Neural cell (in vitro differentiated cells): ENCODE data around the gene TAS2R1. TPM values are rescaled to one million over a fixed set of nuclear protein-coding genes. Genes with fewer than 3 reads are reported as not detected.

Experiments used
- H2AFZ ChIP-seq: fragments of 200-600, 300-800 bp; sonication (generic), shearing (Covaris generic); 2 replicates; pipeline ENCODE4 v1.6.0; 2014; ENCODE audit warnings: low read depth, mild to moderate bottlenecking, antibody characterized with exemption, low read length, moderate library complexity
- H3F3A ChIP-seq: fragments of 200-600 bp; shearing (Covaris generic); 2 replicates; pipeline ENCODE4 v1.6.1; 2016; ENCODE audit warnings: mild to moderate bottlenecking, moderate library complexity, mixed read lengths, antibody characterized with exemption, low read length; ENCODE audit not compliant: insufficient read depth, poor library complexity, severe bottlenecking
- H3K27ac ChIP-seq: fragments of 200-600, 300-800 bp; sonication (generic), shearing (Covaris generic); 2 replicates; pipeline ENCODE4 v1.5.1; 2014; ENCODE audit warnings: mild to moderate bottlenecking, low read length, moderate library complexity
- H3K27me3 ChIP-seq: fragments of 300-800, 200-600 bp; sonication (generic), shearing (Covaris generic); 2 replicates; pipeline ENCODE4 v1.6.0; 2014; ENCODE audit warnings: mild to moderate bottlenecking, low read depth, low read length, moderate library complexity; ENCODE audit not compliant: insufficient read depth
- H3K36me3 ChIP-seq: fragments of 300-800, 200-600 bp; sonication (generic), shearing (Covaris generic); 2 replicates; pipeline ENCODE4 v1.5.1; 2014; ENCODE audit warnings: mild to moderate bottlenecking, antibody characterized with exemption, low read length, moderate library complexity; ENCODE audit not compliant: insufficient read depth
- H3K4me2 ChIP-seq: fragments of 300-800, 200-600 bp; sonication (generic), shearing (Covaris generic); 2 replicates; pipeline ENCODE4 v1.6.0; 2014; ENCODE audit warnings: mild to moderate bottlenecking, low read length
- H3K4me3 ChIP-seq: fragments of 300-800, 200-600 bp; sonication (generic), shearing (Covaris generic); 2 replicates; pipeline ENCODE4 v1.5.1; 2014; ENCODE audit warnings: mild to moderate bottlenecking, low read length, moderate library complexity
- H3K79me2 ChIP-seq: fragments of 200-600 bp; shearing (Covaris generic); replicated peaks from 2 replicates; pipeline ENCODE4 v1.6.0; 2014; ENCODE audit warnings: mild to moderate bottlenecking, low read length, moderate library complexity; ENCODE audit not compliant: insufficient read depth
- H3K9ac ChIP-seq: fragments of 300-800, 200-600 bp; sonication (generic), shearing (Covaris generic); 2 replicates; pipeline ENCODE4 v1.6.1; 2016; ENCODE audit warnings: mild to moderate bottlenecking, low read length, mixed read lengths
- H3K9me2 ChIP-seq: fragments of 200-600 bp; shearing (Covaris generic); 2 replicates; pipeline ENCODE4 v1.6.1; 2016; ENCODE audit warnings: mild to moderate bottlenecking, low read length, mixed read lengths; ENCODE audit not compliant: insufficient read depth
- H3K9me3 ChIP-seq: fragments of 200-600, 300-800 bp; sonication (generic), shearing (Covaris generic); 2 replicates; pipeline ENCODE4 v1.6.1; 2016; ENCODE audit warnings: mild to moderate bottlenecking, mixed run types, low read length, moderate library complexity, mixed read lengths
- H4K20me1 ChIP-seq: fragments of 200-600 bp; shearing (Covaris generic); 2 replicates; pipeline ENCODE4 v1.6.1; 2016; ENCODE audit warnings: mild to moderate bottlenecking, mixed run types; ENCODE audit not compliant: insufficient read depth
- EP300 ChIP-seq: fragments of 450-650 bp; conservative IDR thresholded peaks from 2 replicates; pipeline ENCODE4 v1.6.1; 2014; ENCODE audit warnings: antibody characterized with exemption, mild to moderate bottlenecking, moderate library complexity; ENCODE audit not compliant: poor library complexity, severe bottlenecking
- EZH2 ChIP-seq: fragments of 200-600, 300-800 bp; shearing (Covaris generic), sonication (generic); IDR thresholded peaks from 2 replicates; pipeline ENCODE4 v1.6.1; 2014; ENCODE audit warnings: antibody characterized with exemption, low read length, borderline replicate concordance, mild to moderate bottlenecking; ENCODE audit not compliant: insufficient read depth, poor library complexity, severe bottlenecking
- MXI1 ChIP-seq: fragments of 450-650 bp; conservative IDR thresholded peaks from 2 replicates; pipeline ENCODE4 v1.6.1; 2014; ENCODE audit warnings: antibody characterized with exemption, mild to moderate bottlenecking; ENCODE audit not compliant: poor library complexity, severe bottlenecking
- POLR2AphosphoS5 ChIP-seq: IDR thresholded peaks from 2 replicates; pipeline ENCODE4 v1.6.1; 2012
- RAD21 ChIP-seq: fragments of 450-650 bp; conservative IDR thresholded peaks from 2 replicates; pipeline ENCODE4 v1.6.1; 2014; ENCODE audit warnings: antibody characterized with exemption, mild to moderate bottlenecking, moderate library complexity
- SMC3 ChIP-seq: fragments of 450-650 bp; conservative IDR thresholded peaks from 2 replicates; pipeline ENCODE4 v1.6.1; 2014; ENCODE audit warnings: antibody characterized with exemption, mild to moderate bottlenecking, moderate library complexity; ENCODE audit not compliant: poor library complexity
- TAF1 ChIP-seq: IDR thresholded peaks from 2 replicates; pipeline ENCODE4 v1.6.1; 2012; ENCODE audit warnings: low read depth
- polyA plus RNA-seq: library from polyadenylated mRNA; depleted of rRNA; stranded (reverse); fragments of >200 nt; gene quantifications from 2 replicates; pipeline ENCODE4 v1.2.3, GENCODE V29; 2014
- TF ChIP-seq, protein P1 (sequence below): IDR thresholded peaks from 2 replicates; pipeline ENCODE4 v1.6.1; 2012; ENCODE audit warnings: borderline replicate concordance
- TF ChIP-seq, protein P2 (sequence below): fragments of 450-650 bp; IDR thresholded peaks from 2 replicates; pipeline ENCODE4 v1.5.1; 2014; ENCODE audit warnings: antibody characterized with exemption, mild to moderate bottlenecking, moderate library complexity; ENCODE audit not compliant: poor library complexity, severe bottlenecking

The TAS2R1 gene
- polyA plus RNA-seq, 1 donor from 2014 or later = 0.41 TPM

GRCh38 chr5:9667906-9668305 is 37.8 kb upstream of the TAS2R1 start:
- no peaks in the 10 kb centered on the region for H3K9me3 ChIP-seq
- H3K4me3 ChIP-seq = no peak overlapping the region
- H2AFZ ChIP-seq = no peak overlapping the region
- H4K20me1 ChIP-seq = no peaks in the 10 kb centered on the region
- no peak overlapping the region for H3K27ac ChIP-seq
- no peak for TF ChIP-seq SMC3
- TF ChIP-seq EZH2 = no peak
- TF ChIP-seq POLR2AphosphoS5 = no peak
- TF ChIP-seq RAD21 = no peak
- no peak for TF ChIP-seq MXI1
- no peak for TF ChIP-seq EP300
- TF ChIP-seq, protein P1, sequence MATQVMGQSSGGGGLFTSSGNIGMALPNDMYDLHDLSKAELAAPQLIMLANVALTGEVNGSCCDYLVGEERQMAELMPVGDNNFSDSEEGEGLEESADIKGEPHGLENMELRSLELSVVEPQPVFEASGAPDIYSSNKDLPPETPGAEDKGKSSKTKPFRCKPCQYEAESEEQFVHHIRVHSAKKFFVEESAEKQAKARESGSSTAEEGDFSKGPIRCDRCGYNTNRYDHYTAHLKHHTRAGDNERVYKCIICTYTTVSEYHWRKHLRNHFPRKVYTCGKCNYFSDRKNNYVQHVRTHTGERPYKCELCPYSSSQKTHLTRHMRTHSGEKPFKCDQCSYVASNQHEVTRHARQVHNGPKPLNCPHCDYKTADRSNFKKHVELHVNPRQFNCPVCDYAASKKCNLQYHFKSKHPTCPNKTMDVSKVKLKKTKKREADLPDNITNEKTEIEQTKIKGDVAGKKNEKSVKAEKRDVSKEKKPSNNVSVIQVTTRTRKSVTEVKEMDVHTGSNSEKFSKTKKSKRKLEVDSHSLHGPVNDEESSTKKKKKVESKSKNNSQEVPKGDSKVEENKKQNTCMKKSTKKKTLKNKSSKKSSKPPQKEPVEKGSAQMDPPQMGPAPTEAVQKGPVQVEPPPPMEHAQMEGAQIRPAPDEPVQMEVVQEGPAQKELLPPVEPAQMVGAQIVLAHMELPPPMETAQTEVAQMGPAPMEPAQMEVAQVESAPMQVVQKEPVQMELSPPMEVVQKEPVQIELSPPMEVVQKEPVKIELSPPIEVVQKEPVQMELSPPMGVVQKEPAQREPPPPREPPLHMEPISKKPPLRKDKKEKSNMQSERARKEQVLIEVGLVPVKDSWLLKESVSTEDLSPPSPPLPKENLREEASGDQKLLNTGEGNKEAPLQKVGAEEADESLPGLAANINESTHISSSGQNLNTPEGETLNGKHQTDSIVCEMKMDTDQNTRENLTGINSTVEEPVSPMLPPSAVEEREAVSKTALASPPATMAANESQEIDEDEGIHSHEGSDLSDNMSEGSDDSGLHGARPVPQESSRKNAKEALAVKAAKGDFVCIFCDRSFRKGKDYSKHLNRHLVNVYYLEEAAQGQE = no peak
- no peak for TF ChIP-seq TAF1
- TF ChIP-seq, protein P2, sequence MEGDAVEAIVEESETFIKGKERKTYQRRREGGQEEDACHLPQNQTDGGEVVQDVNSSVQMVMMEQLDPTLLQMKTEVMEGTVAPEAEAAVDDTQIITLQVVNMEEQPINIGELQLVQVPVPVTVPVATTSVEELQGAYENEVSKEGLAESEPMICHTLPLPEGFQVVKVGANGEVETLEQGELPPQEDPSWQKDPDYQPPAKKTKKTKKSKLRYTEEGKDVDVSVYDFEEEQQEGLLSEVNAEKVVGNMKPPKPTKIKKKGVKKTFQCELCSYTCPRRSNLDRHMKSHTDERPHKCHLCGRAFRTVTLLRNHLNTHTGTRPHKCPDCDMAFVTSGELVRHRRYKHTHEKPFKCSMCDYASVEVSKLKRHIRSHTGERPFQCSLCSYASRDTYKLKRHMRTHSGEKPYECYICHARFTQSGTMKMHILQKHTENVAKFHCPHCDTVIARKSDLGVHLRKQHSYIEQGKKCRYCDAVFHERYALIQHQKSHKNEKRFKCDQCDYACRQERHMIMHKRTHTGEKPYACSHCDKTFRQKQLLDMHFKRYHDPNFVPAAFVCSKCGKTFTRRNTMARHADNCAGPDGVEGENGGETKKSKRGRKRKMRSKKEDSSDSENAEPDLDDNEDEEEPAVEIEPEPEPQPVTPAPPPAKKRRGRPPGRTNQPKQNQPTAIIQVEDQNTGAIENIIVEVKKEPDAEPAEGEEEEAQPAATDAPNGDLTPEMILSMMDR = no peak
- no peaks in the 10 kb centered on the region for H3K79me2 ChIP-seq
- H3K9ac ChIP-seq = no peak overlapping the region
- H3F3A ChIP-seq = no peaks in the 10 kb centered on the region
- H3K4me2 ChIP-seq = no peak overlapping the region
- no peaks in the 10 kb centered on the region for H3K36me3 ChIP-seq
- H3K9me2 ChIP-seq = no peaks in the 10 kb centered on the region
- H3K27me3 ChIP-seq = no peaks in the 10 kb centered on the region

- H3K4me3 ChIP-seq = no peak overlapping the region
- TF ChIP-seq, protein P1 = no peak
- TF ChIP-seq RAD21 (no peak), TAF1 (no peak), MXI1 (no peak), EZH2 (no peak), SMC3 (no peak), EP300 (no peak), POLR2AphosphoS5 (no peak)
- TF ChIP-seq, protein P2 = no peak
- no peaks in the 10 kb centered on the region for H3F3A ChIP-seq
- no peaks in the 10 kb centered on the region for H4K20me1 ChIP-seq
- H3K9me3 ChIP-seq = no peaks in the 10 kb centered on the region
- no peak overlapping the region for H3K4me2 ChIP-seq
- no peak overlapping the region for H3K27ac ChIP-seq
- no peak overlapping the region for H3K9ac ChIP-seq
- no peaks in the 10 kb centered on the region for H3K27me3 ChIP-seq
- H3K9me2 ChIP-seq = no peaks in the 10 kb centered on the region
- no peaks in the 10 kb centered on the region for H3K36me3 ChIP-seq
- no peaks in the 10 kb centered on the region for H3K79me2 ChIP-seq
- no peak overlapping the region for H2AFZ ChIP-seq
Observed at GRCh38 chr5:9663891-9664290, 33.7 kb upstream of the TAS2R1 start.
